PFSK-1 (cell line): ENCODE measurements around the gene IL6ST.

Experiments used
- FOXP2 ChIP-seq: optimal IDR thresholded peaks from 2 replicates; pipeline ENCODE3; 2011; ENCODE audit warnings: borderline replicate concordance, control low read depth, inconsistent platforms; ENCODE audit not compliant: insufficient read depth; ENCODE audit errors: extremely low read length, extremely low read depth
- POLR2AphosphoS5 ChIP-seq: IDR thresholded peaks from 2 replicates; pipeline ENCODE4 v1.6.1; 2012; ENCODE audit warnings: low read depth, mild to moderate bottlenecking, control low read depth, low read length, moderate library complexity
- REST ChIP-seq, 2 experiments: IDR thresholded peaks; 2 replicates each; pipeline versions ENCODE4 v1.6.1 to v1.8.0; 2011 to 2012; ENCODE audit warnings: low read depth in 2 of 2, low read length in 2 of 2, control low read depth in 1 of 2, inconsistent platforms in 1 of 2, mild to moderate bottlenecking in 1 of 2, moderate library complexity in 1 of 2; ENCODE audit not compliant: insufficient read depth in 1 of 2
- SIN3A ChIP-seq: IDR thresholded peaks from 2 replicates; pipeline ENCODE4 v1.6.1; 2012; ENCODE audit warnings: mild to moderate bottlenecking, low read length, moderate library complexity, borderline replicate concordance; ENCODE audit not compliant: insufficient read depth
- TAF1 ChIP-seq: IDR thresholded peaks from 2 replicates; pipeline ENCODE4 v1.6.1; 2012; ENCODE audit warnings: low read length, control low read depth, borderline replicate concordance; ENCODE audit not compliant: insufficient read depth

The IL6ST gene

GRCh38 chr5:55896238-55896637, 98.5 kb downstream of the IL6ST start:
- no peak for TF ChIP-seq FOXP2

GRCh38 chr5:55895346-55895745, 99.4 kb downstream of the IL6ST start:
- TF ChIP-seq POLR2AphosphoS5, result no peak
- TF ChIP-seq SIN3A, result no peak
- no peak for TF ChIP-seq TAF1
- TF ChIP-seq REST (IDR thresholded peaks at IDR 0.05; ENCODE audit: insufficient read depth in 1 of 2, low read depth in 2 of 2, low read length in 2 of 2), result no peak
- TF ChIP-seq FOXP2, result no peak

- TF ChIP-seq FOXP2 (no peak), REST (IDR thresholded peaks at IDR 0.05; ENCODE audit: insufficient read depth in 1 of 2, low read depth in 2 of 2, low read length in 2 of 2) (no peak), POLR2AphosphoS5 (no peak), TAF1 (no peak), SIN3A (no peak)
Observed at GRCh38 chr5:55894135-55894534, 100.6 kb downstream of the IL6ST start.

- TF ChIP-seq SIN3A (no peak), TAF1 (no peak), FOXP2 (no peak), POLR2AphosphoS5 (no peak), REST (IDR thresholded peaks at IDR 0.05; ENCODE audit: insufficient read depth in 1 of 2, low read depth in 2 of 2, low read length in 2 of 2) (no peak)
Observed at GRCh38 chr5:55892479-55892878, 102.3 kb downstream of the IL6ST start.

GRCh38 chr5:55888205-55888604, 106.6 kb downstream of the IL6ST start:
- no peak for TF ChIP-seq FOXP2

GRCh38 chr5:55885359-55885758, 109.4 kb downstream of the IL6ST start:
- TF ChIP-seq REST (IDR thresholded peaks at IDR 0.05; ENCODE audit: insufficient read depth in 1 of 2, low read depth in 2 of 2, low read length in 2 of 2), result no peak
- no peak for TF ChIP-seq SIN3A
- TF ChIP-seq POLR2AphosphoS5, result no peak
- no peak for TF ChIP-seq TAF1
- no peak for TF ChIP-seq FOXP2
